Upper lobe of right lung (tissue), 1 donor: ENCODE results near the gene GZF1. TPM values are rescaled to one million over a fixed set of nuclear protein-coding genes. Genes with fewer than 3 reads are reported as not detected.

Experiments used
- ATAC-seq: fragments of 200-7000 bp; cut with Tn5 transposase; one replicate; pipeline ENCODE4 v1.9.1; 2020; ENCODE audit warnings: mild to moderate bottlenecking, moderate library complexity
- DNase-seq: peaks from one replicate; pipeline ENCODE4 v3.0.0-alpha.2; 2020
- H3K27ac ChIP-seq: fragments of 200-600 bp; one replicate; pipeline ENCODE4 v1.8.0; 2022
- H3K27me3 ChIP-seq: fragments of 200-600 bp; one replicate; pipeline ENCODE4 v1.8.0; 2022; ENCODE audit warnings: mild to moderate bottlenecking
- H3K36me3 ChIP-seq: fragments of 200-600 bp; one replicate; pipeline ENCODE4 v1.8.0; 2022
- H3K4me1 ChIP-seq: fragments of 200-600 bp; one replicate; pipeline ENCODE4 v1.8.0; 2022
- H3K4me3 ChIP-seq: fragments of 200-600 bp; one replicate; pipeline ENCODE4 v1.8.0; 2022; ENCODE audit warnings: mild to moderate bottlenecking
- H3K9me3 ChIP-seq: fragments of 200-600 bp; one replicate; pipeline ENCODE4 v1.8.0; 2022
- intact Hi-C: fragments of 100-400 bp; cut with DNase I; formaldehyde crosslinking; loops from one replicate; pipeline ENCODE4 v1.11.0; 2022
- long read RNA-seq: library from polyadenylated mRNA; unstranded; transcript quantifications from one replicate; pipeline ENCODE4 v2.0.0, GENCODE V29; 2021
- total RNA-seq: library from RNA; stranded (reverse); fragmentation: NEBNext Ultra II Directional; extraction: Animal tissue kit (Norgen Biotek cat#: 25700); gene quantifications from one replicate; pipeline ENCODE4 v1.2.1, GENCODE V29; 2021
- TF ChIP-seq, protein P1 (sequence below): fragments of 200-600 bp; IDR thresholded peaks from one replicate; pipeline ENCODE4 v1.8.0; 2022; ENCODE audit warnings: antibody characterized with exemption
- donor health status: DM: no; HTN: yes; CAD: no; lungs with severe emphysema.

The GZF1 gene
- total RNA-seq = 12.5 TPM
- long read RNA-seq, full-length matches to known transcripts = 16 of 29 reads
- long read RNA-seq, partial matches to known transcripts = 2 of 29 reads
- long read RNA-seq, other reads (novel, unspliced or antisense) = 11 of 29 reads

DNA sequence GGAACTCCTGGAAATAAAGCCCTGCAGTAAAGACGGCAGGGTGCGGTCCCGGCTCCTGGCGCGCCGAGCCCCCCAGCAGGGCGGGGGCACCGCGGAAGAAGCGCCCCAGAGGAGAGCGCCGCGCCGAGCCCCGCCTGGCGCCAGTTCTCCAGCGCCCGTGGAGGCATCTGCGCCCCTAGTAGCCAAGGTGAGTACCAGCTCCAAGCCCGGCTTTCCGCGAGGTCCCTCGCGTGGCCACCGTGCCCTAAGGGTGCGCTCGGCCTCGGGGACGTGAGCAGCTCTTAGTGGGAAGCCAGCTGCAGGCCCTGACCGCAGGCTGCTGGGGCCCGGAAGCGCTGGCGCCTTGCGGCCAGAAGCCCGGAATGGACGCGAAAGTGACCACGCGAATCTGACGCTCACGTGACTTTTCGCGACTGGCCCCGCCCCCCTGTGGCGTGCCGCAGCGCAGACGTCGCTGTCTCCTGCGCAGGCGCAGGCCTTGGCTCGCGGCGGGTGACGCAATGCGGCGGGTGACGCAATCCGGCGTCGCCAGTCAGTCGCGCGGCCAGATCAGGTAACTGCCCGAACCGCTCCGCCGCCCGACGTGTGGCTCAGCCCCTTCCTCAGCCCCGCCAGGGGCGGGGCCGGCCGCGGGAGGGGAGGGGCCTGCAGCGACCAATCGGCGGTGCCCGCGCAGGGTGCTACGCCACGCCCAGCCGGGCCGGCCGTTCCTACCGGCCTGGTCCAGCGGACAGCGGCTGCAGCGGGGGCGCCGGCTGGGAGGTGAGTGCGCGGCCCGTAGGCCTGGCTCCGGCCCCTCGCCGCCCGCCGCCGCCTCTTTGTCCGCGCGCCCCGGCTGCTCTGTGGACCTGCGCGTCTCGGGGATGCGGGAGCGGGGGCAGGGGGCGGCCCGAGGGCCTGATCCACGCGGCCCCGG is at the start of gene GZF1:
Gene GZF1 (plus strand): TSS at position 707 of the 916 bp plus-strand sequence. CDS start 2,202 bp downstream, outside the sequence.
- H3K27me3 ChIP-seq = no peaks in the 10 kb centered on the region
- H3K27ac ChIP-seq = peak within 1 kb of the TSS; percentile 99
- peak; percentile 90 for ATAC-seq
- no peaks in the 10 kb centered on the region for H3K9me3 ChIP-seq
- H3K36me3 ChIP-seq = peaks cover 19% of the 10 kb centered on the region
- peaks cover 44% of the 10 kb centered on the region for H3K4me1 ChIP-seq
- TF ChIP-seq, protein P1, sequence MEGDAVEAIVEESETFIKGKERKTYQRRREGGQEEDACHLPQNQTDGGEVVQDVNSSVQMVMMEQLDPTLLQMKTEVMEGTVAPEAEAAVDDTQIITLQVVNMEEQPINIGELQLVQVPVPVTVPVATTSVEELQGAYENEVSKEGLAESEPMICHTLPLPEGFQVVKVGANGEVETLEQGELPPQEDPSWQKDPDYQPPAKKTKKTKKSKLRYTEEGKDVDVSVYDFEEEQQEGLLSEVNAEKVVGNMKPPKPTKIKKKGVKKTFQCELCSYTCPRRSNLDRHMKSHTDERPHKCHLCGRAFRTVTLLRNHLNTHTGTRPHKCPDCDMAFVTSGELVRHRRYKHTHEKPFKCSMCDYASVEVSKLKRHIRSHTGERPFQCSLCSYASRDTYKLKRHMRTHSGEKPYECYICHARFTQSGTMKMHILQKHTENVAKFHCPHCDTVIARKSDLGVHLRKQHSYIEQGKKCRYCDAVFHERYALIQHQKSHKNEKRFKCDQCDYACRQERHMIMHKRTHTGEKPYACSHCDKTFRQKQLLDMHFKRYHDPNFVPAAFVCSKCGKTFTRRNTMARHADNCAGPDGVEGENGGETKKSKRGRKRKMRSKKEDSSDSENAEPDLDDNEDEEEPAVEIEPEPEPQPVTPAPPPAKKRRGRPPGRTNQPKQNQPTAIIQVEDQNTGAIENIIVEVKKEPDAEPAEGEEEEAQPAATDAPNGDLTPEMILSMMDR = peak; percentile 8
- peak; percentile 99 for DNase-seq
- peak within 1 kb of the TSS; percentile 88 for H3K4me3 ChIP-seq
- intact Hi-C loops = no loop called here

GRCh38 chr20:23313271-23313670 is 48.7 kb upstream of the GZF1 start:
- H3K9me3 ChIP-seq = no peaks in the 10 kb centered on the region
- peaks cover 9% of the 10 kb centered on the region for H3K4me1 ChIP-seq
- no peak overlapping the region for H3K27ac ChIP-seq
- DNase-seq = no peak
- no peak for ATAC-seq
- H3K27me3 ChIP-seq = no peaks in the 10 kb centered on the region
- TF ChIP-seq, protein P1 = no peak
- intact Hi-C loops = no loop called here
- no peak overlapping the region for H3K4me3 ChIP-seq
- H3K36me3 ChIP-seq = no peaks in the 10 kb centered on the region

DNA sequence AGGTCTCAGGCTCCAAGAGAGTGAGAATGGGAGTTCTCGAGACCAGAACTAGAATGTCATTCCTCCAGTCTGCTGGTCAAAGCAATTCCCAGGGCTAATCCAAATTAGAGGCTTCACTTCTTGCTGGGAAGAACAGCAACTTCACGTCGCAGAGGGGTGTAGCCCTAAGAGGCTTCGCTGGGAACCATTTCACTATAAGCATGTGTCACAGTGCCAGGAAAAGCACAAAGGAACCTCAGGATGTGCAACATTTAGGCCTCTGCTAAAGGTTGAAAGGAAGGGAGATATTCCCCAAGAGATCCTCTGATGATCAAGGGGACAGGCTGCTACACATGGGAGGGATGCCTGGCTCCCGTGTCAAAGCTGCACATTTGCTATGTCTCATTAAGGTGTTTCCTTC is 47.3 kb upstream of the GZF1 start:
- no peaks in the 10 kb centered on the region for H3K36me3 ChIP-seq
- DNase-seq (no peak), ATAC-seq (no peak)
- no peak overlapping the region for H3K27ac ChIP-seq
- intact Hi-C loops = no loop called here
- H3K4me3 ChIP-seq = no peak overlapping the region
- no peaks in the 10 kb centered on the region for H3K9me3 ChIP-seq
- TF ChIP-seq, protein P1 = no peak
- no peaks in the 10 kb centered on the region for H3K27me3 ChIP-seq
- H3K4me1 ChIP-seq = peaks cover 9% of the 10 kb centered on the region

GRCh38 chr20:23315099-23315498 is 46.9 kb upstream of the GZF1 start:
- no peaks in the 10 kb centered on the region for H3K9me3 ChIP-seq
- no peaks in the 10 kb centered on the region for H3K36me3 ChIP-seq
- DNase-seq (no peak), ATAC-seq (peak; percentile 36)
- no peaks in the 10 kb centered on the region for H3K27me3 ChIP-seq
- H3K27ac ChIP-seq = no peak overlapping the region
- TF ChIP-seq, protein P1 = no peak
- peaks cover 9% of the 10 kb centered on the region for H3K4me1 ChIP-seq
- no peak overlapping the region for H3K4me3 ChIP-seq
- intact Hi-C loops = no loop called here

- no peak for DNase-seq
- ATAC-seq = no peak
- no peaks in the 10 kb centered on the region for H3K27me3 ChIP-seq
- H3K4me3 ChIP-seq = no peak overlapping the region
- no peak overlapping the region for H3K27ac ChIP-seq
- peaks cover 9% of the 10 kb centered on the region for H3K4me1 ChIP-seq
- no peaks in the 10 kb centered on the region for H3K36me3 ChIP-seq
- intact Hi-C loops = no loop called here
- TF ChIP-seq, protein P1 = no peak
- H3K9me3 ChIP-seq = no peaks in the 10 kb centered on the region
These were observed 45.4 kb upstream of the GZF1 start for GRCh38 chr20:23316626-23317025.
